Omental fat pad (tissue), 4 donors: ENCODE results near the gene MEIOB. TPM values are rescaled to one million over a fixed set of nuclear protein-coding genes. Genes with fewer than 3 reads are reported as not detected.

Experiments
- ATAC-seq: fragments of 150-250 bp; one replicate; pipeline ENCODE4 v1.9.1; 2016; ENCODE audit warnings: mild to moderate bottlenecking, moderate library complexity; ENCODE audit not compliant: low FRiP score
- DNase-seq: peaks from one replicate; pipeline ENCODE4 v3.0.0-alpha.2; 2019; ENCODE audit warnings: low spot score
- CTCF ChIP-seq, 3 donors: fragments of 450-650 bp; IDR thresholded peaks; one replicate each; pipeline ENCODE4 v1.5.1; 2016 to 2017; ENCODE audit warnings: antibody characterized with exemption in 3 of 3, mild to moderate bottlenecking in 3 of 3, moderate library complexity in 2 of 3
- total RNA-seq, 4 donors: library from RNA; depleted of rRNA; stranded (reverse); fragments of >200 nt; gene quantifications; one replicate each; pipeline ENCODE4 v1.1.0, GENCODE V29; 2016

Gene MEIOB
- total RNA-seq, 4 donors from 2014 or later, result 1.7 TPM; not detected in 3

- DNase-seq (no peak), ATAC-seq (peak; percentile 58)
- no peak for TF ChIP-seq CTCF (IDR thresholded peaks at IDR 0.05)
Measured at GRCh38 chr16:1859650-1860049, 12.3 kb downstream of the MEIOB start.

GRCh38 chr16:1858189-1858865 is 13.6 kb downstream of the MEIOB start:
- peak; percentile 62 for ATAC-seq
- no peak for TF ChIP-seq CTCF (IDR thresholded peaks at IDR 0.05)

GRCh38 chr16:1857433-1858097 is 14.4 kb downstream of the MEIOB start:
- DNase-seq (no peak), ATAC-seq (no peak)
- TF ChIP-seq CTCF (IDR thresholded peaks at IDR 0.05), result no peak

More at GRCh38 chr16:1858189-1858865, 13.6 kb downstream of the MEIOB start:
- DNase-seq, result no peak

GRCh38 chr16:1851793-1852192 is 20.2 kb downstream of the MEIOB start:
- TF ChIP-seq CTCF (IDR thresholded peaks at IDR 0.05), result no peak
- no peak for DNase-seq
- no peak for ATAC-seq

- DNase-seq (no peak), ATAC-seq (no peak)
- TF ChIP-seq CTCF (IDR thresholded peaks at IDR 0.05), result no peak
Measured at GRCh38 chr16:1850981-1851380, 21.0 kb downstream of the MEIOB start.

- no peak for ATAC-seq
- no peak for DNase-seq
- no peak for TF ChIP-seq CTCF (IDR thresholded peaks at IDR 0.05)
Measured at GRCh38 chr16:1846416-1846815, 25.5 kb downstream of the MEIOB start.

- ATAC-seq (no peak), DNase-seq (no peak)
- no peak for TF ChIP-seq CTCF (IDR thresholded peaks at IDR 0.05)
Measured at GRCh38 chr16:1845985-1846384, 26.0 kb downstream of the MEIOB start.
